HG02588 (cell line): Measurements from ENCODE around the gene THRAP3.

Source experiments
- ATAC-seq: cut with Tn5 transposase; IDR thresholded peaks from one replicate; pipeline ENCODE4 v1.9.1; 2021; ENCODE audit warnings: mild to moderate bottlenecking, moderate library complexity; ENCODE audit not compliant: unreplicated experiment

The THRAP3 gene

DNA sequence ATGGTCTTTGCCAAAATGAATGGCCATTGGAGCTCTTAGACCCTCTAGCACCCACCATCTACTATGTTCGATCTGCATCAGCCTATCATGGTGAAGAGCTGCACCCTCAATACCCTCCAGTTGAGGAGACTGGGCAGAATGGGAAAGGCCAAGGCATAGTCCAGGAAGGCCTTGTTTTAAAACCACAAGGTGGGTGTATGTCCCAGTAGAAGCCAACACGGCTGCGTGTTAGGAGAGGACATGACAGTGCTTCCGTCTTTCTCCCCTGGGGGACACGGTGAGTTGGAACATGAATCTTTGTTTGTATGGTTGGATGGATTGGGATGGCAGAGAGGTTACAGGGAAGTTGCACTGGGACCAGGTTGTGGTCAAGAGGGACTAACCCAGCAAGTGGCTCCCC, 63.4 kb downstream of the THRAP3 start:
- no peak for ATAC-seq

DNA sequence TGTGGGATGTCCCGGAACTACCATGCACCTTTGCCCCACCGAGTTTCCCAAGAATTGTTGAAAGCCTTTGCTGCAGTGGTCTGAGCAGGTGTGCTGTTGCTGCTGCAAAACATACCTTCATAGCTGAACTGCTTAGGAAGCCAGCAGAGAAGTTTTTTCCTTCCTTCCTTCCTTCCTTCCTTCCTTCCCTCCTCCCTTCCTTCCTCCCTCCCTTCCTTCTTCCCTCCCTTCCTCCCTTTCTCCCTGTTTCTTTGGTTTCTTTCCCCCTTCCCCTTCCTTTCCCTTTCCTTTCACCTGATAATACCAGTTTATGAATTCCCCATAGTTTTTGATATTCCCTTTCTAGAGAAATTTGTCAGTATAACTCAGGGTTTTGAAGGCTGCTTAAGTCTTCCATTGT, 71.1 kb downstream of the THRAP3 start:
- no peak for ATAC-seq

DNA sequence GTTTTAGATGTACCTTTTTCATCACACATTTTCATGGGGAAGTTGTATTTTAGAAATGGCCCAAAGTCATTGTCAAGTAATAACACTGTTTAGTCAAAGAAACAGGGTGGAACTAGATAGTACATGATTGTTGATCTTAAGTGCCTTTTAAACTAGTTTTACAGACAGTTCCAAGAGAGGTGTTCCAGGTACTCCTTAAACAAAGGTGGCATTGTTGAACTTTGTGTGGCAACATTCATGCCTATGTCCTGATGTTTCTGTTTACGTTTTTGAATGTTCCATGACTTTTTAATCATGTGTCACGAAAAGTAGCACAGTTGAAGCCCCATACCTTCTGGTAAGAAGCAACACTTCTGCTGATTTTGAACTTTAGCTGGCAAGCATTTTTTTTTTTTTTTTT, 72.8 kb downstream of the THRAP3 start:
- no peak for ATAC-seq

DNA sequence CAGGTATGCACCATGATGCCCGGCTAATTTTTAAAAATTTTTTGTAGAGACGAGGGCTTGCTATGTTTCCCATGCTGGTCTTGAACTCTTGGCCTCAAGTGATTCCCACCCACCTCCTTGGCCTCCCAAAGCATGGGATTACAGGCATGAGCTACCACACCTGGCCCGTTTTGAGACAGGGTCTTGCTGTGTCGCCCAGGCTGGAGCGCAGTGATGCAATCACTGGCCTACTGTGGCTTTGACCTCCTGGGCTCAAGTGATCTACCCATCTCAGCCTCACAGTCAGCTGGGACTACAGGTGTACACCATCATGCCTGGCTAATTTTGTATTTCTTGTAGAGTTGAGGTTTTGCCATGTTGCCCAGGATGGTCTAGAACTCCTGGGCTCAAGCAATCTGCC, 74.4 kb downstream of the THRAP3 start:
- ATAC-seq = no peak

DNA sequence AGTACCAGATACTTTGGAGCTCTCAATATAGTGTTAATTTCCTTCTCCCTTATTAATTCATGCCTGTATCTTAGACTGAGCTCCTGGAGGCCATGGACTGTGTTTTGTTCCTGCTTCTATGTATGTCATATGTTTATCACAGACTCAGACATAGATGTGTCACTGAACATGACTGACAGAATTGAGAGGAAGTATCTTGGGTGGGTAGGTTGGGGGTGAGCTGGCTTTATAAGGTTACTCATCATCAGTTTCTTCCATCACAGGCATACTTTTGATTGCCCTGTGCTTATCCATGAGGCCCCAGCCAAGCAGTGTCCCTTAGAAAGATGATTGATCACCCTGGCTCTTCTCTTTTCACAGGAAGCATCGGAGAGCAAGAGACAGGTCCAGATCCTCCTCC, 76.3 kb downstream of the THRAP3 start:
- no peak for ATAC-seq

DNA sequence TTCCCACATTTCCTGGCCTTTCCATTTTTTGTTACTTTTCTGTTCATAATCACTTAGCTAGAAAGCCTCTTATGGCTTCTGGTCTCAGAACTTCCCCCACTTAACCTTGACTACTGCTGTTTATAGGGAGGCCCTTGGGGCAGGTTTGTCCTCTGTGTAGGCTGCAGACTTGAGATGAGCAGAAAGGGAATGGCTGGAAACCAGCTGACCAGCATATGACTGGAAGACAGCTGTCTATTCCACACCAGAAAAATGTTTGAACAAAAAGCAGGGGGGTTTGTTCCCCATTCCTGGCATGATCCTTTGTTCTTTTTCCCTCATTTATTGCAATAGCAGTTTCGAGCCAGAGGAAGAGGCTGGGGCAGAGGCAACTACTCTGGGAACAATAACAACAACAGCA, 77.0 kb downstream of the THRAP3 start:
- ATAC-seq = no peak

DNA sequence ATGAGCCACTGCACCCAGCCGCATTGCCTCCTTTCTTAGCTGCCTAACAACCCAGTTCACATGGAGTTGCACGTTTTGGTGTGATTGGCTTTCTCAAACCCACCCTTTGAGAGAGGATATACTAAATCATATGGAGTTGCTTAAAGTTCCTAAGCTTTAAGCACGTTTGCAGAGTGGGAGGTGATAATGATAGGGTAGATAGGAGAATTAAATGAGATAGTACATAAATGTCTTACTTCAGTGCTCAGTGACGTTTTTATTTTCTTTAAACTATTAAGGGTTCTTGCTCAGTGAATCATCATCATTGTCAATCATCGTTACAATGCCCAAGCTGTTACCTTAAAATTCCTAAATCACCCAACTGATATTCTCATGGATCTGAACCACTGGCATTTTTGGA, 79.0 kb downstream of the THRAP3 start:
- no peak for ATAC-seq

DNA sequence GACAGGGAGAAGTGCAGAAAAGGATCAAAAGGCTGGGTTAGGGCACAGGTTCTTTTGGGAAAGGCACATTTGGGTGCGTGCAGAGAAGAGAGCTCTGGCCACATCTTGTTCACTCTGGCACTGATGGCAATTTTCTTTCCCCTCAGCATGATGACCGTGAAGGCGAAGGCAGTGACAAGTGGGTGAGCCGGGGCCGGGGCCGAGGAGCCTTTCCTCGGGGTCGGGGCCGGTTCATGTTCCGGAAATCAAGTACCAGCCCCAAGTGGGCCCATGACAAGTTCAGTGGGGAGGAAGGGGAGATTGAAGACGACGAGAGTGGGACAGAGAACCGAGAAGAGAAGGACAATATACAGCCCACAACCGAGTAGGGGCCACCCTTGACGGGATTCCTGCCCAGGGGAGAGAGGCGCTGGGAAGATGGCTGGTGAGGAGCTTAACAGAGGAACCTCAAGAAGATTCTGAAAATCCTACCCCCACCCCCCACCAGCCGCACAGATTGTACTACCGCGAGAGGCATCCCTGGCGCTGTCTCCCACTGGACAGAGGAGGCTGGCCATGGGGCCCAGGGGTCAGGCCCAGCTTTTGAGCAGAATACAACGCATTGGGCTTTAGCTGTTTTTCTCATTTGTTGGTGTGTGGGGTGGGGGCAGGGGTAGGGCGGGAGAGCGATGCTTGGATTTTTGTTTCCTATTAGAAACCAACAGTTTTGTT, 79.6 kb downstream of the THRAP3 start:
- no peak for ATAC-seq

DNA sequence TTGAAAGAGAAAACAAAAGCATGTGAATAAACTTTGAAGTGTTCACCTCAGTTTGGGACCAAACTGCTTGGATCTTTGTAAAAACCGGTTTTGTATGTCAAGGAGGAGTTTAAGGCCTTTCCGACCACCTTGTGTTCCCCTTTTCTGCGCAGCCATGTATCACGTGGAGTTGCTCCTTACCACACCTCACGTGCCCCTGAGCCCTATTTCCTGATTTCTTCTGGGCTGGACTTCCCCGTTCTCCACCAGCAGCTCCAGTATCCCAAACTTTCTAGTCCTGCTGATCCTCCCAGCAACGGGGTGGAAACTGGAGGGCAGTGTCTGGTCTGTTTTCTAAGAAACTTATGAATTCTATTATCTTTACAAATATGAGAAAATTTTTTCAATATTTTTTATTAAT, 80.3 kb downstream of the THRAP3 start:
- ATAC-seq = no peak

DNA sequence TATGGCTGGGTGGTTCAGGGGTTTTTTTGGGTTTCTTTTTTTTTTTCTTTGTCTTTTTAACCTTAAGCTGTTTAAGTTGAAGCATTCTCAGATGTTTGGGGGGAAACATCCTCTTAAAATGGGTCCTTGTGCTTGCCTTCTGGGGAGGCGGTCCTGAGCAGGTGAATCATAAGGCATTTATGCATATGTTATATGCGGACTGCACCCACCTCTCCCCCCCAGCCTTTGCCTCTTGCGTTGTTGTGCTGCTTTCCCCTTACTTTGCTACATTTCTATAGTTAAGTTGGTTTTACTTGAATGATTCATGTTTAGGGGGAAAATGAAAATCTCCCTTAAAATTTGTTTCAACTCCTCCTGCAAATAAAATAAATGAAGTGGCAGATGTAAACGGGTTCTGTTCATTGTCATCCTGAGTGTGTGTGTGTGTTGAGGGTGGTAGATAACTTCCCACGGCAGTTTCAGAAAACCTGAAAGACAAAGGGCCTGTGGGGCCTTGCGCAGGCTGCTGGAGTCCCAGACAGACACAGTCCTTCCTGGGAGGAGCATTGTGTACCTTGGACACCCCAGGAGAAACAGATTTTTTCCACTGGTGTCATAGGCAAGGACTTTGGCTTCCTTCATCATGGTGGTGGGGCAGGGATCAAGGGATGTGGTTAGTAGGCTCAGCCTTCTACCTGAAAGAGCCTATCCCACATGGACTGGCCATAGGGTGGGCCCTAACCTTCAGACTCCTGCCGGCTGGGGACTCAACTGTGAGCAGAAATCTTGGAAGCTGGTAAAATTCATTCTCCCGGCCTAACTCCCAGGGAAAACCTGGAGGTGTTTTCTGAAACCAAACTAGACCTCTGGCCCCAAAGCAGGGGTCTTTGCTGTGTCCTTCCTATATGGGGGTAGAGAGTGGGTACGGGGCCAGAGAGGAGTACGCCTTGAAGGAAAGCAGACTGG, 81.0 kb downstream of the THRAP3 start:
- no peak for ATAC-seq

DNA sequence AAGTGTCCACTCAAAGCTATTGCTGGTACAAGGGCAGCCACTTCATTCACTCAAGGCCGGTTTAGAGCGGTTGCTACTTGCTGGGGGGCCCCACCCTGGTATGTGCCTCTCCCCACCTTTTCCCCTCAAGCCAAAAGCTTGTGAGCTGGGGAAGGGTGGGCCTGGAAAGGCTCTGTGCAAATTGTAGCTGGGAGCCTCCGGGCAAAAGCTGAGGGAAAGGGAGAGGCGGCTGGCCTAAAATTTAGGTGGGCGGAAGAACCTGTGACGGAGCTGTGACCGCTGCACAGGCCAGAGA, 81.6 kb downstream of the THRAP3 start:
- ATAC-seq = no peak

DNA sequence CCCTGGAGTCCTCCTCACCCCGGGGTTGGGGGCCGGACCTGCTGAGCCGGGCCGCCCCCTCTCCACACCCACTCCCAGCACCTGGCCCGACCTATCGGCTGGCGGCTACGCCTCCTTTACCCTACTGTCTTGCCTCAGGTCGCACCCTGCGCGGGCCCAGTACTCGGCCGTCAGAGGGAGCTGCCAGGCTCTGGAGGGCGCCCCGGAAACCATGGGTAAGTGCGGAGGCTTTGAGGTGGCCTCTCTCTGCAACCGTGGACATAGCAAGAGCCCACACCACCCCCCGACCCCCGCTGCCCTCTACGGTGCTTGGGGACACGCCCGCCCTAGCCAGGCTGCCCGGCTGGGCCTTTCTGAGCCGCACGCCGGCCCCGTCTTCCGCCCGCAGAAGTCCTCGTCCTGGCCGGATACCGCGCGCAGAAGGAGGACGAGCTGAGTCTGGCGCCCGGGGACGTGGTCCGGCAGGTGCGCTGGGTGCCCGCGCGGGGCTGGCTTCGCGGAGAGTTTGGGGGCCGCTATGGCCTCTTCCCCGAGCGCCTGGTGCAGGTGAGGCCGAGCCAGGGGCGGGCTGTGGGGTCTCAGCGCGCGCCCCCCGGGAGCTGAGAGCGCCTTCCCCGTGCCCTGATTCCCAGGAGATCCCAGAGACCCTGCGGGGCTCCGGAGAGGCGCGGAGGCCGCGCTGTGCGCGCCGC, 82.1 kb downstream of the THRAP3 start, which contains the start of gene SH3D21:
TSS of gene SH3D21 (plus strand) at position 159 of the 692 bp plus-strand sequence. CDS start at position 212, 53 bp downstream.
- peak; percentile 32 for ATAC-seq

DNA sequence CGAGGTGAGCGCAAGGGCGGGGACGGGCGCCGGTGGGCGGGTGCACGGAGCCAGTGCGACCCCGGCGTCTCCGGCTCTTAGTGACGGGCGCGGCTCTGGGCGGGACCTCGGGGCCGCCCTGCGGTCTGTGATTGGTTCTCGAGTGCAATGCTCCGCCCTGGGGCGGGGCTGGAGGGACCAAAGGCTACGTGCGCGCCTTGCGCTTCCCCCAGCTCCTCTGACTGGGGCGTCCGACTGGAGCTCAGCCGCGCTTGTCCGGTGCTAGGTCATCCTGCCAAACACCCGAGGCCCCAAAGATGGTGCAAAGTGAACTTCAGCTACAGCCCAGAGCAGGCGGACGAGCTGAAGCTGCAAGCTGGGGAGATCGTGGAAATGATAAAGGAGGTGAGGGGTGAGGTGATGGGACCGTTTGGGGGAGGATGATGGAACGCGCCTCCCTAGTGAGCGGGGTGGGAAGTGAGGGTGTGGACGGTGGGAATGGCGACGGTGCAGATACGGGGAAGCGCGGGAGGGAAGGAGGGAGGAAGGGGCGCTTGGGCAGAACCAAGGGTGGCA, 82.7 kb downstream of the THRAP3 start:
- ATAC-seq = peak; percentile 96

DNA sequence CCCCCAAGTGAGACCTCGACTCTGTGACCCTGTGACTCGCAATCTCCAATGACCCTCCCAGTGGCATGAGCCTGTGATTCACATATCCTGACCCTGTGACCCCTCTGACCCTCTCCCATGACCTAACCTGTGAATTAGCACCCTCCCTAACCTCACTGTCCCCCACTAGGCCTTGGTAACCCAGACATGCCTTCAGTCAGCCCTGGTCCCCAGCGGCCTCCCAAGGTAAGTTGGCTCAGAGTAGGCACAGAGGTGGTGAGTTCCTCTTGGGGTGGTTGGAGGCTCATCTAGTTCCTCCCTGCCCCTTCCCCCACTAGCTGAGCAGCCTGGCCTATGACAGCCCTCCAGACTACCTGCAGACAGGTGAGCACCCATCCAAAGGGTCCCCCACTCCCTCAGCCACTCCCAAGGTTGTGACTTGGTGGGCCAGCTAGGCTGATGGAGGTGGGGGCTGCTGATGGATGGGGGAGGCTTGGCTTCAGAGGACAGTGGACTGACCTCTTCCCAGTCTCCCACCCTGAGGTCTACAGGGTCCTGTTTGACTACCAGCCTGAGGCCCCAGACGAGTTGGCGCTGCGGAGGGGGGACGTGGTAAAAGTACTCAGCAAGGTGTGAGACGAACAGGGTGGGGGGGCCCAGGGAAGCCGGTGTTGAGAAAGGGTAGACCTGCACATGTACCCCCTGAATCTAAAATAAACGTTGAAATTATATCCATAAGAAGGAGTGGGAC, 83.5 kb downstream of the THRAP3 start:
- no peak for ATAC-seq

DNA sequence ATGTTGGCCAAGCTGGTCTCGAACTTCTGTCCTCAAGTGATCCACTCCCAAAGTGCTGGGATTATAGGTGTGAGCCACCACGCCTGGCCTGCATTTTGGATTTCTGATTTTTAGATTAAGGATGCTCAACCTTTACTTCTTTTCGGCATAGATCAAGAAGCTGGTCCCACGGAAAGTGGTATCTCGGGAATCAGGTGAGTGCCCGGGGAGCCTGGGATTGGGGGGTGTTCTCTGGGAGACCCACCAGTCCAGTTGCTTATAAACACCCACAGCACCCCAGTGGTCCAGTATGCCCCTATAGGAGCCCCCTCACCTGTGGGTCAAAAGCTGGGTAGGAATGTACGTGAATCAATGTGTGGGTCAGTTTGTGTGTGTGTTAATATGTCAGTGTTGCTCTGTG, 85.2 kb downstream of the THRAP3 start:
- no peak for ATAC-seq

DNA sequence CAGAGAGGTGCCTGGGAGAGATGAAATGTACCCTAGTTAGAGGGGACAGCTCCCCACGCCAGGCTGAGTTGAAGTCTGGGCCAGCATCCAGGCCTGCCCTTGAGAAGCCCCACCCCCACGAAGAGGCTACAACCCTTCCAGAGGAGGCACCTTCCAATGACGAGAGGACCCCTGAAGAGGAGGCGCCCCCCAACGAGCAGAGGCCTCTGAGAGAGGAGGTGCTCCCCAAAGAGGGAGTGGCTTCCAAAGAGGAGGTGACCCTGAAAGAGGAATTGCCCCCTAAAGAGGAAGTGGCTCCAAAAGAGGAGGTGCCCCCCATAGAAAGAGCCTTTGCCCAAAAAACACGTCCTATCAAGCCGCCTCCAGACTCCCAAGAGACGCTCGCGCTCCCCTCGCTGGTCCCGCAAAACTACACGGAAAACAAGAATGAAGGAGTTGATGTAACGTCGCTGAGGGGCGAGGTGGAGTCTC, 96.1 kb downstream of the THRAP3 start:
- ATAC-seq = no peak

DNA sequence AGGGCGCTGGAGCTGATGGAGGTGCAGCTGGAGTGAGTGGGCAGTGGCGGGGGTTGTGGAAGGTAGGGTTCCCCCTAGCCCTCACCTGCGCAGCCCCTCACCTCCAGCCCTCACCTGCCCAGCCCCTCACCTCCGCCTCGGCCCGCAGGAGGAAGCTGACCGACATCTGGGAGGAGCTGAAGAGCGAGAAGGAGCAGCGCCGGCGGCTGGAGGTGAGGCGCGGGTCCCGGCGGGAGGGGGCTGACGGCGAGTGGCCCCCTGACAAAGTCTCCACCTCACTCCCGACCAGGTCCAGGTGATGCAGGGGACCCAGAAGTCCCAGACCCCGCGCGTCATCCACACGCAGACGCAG, 96.5 kb downstream of the THRAP3 start:
- ATAC-seq = no peak

DNA sequence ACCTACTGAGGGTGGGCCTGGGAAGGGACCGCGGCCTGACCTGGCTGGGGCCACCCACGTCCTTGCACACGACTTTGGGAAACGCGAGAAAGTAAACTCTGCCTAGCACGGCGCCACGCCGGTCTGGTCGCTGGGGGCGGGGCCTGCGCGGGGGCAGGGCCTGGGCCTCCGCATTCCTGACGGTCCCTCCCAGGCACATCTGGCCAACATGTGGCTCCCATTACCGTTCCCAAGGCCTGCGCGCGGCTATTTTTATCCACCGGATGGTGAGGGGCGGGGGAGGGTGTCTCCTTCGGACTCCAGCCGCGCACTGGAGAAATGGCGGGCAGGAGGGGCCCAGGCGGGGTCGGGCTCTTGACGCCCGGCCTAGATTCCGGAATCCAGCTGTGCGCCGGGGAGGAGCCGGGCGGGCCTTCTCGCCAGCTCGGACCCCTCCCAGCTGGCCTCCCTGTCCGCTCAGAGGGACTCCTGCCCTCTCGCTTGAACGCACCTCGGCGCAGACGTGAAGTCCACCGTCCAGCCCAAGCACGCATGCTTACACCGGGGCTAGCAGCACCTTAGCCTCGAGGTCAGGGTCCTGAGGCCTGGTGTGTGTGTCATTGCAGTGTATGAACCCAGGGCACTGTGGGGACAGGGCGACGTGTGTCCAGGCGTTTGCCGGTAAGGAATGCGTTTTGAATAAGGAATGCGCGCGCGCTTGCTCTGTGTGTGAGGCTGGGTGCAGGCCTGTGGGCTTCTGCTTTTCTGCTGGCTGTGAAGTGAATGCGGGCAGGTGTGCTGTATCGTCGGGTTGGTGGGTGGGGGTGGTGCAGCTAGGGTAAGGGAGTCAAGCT, 97.1 kb downstream of the THRAP3 start:
- ATAC-seq = no peak

DNA sequence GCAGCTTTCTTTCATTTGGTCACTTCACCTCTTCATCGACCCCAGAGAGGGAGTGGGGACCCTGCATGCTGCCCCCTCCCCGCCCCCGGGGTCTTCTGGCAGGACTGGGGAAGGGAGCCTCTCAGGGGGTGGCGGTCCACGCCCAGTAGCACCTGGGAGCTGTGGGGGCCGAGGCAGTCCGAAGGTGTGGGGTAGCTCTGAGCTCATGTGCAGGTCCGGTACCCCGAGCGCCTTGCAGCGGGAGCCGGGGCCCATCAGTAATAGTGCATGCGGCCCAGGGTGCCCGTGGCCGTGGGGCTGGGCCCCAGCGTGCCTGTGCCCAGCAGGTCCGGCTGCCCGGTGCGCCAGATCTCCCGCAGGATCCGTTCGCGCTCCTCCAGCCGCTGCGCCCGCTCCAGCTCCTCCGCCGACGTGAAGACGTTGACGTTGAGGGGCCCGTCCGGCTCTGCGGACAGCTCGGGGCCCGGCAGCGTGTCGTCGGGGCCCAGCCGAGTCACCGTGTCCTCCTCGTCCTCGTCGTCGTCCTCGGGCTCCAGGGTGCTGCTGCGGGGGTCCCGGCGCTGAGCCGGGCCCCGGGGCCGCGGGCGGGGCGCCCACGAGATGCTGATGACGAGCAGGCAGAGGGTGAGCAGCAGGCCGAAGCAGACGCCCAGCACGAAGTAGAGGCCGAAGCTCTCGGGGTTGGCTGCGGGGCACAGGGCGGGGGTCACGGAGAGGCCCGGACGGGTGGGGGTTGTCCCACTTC, 98.0 kb downstream of the THRAP3 start:
- ATAC-seq = no peak
